GM12875 (cell line): Measurements from ENCODE around the gene RABL3.
"Not testable (repeated sequence)": the region's sequence is repeated elsewhere in the genome, so short reads cannot be mapped to it uniquely, and the experiment has no call there.

ENCODE experiments used
- H3K4me3 ChIP-seq: one replicate; pipeline ENCODE4 v1.5.1; 2011; ENCODE audit warnings: low read depth, low read length, control low read depth
- CTCF ChIP-seq: IDR thresholded peaks from 2 replicates; pipeline ENCODE4 v1.5.1; 2011; ENCODE audit warnings: low read depth, mild to moderate bottlenecking, control low read depth, inconsistent platforms, low read length, moderate library complexity, borderline replicate concordance; ENCODE audit not compliant: insufficient read depth

The RABL3 gene

GRCh38 chr3:120730576-120731542, 11.5 kb downstream of the RABL3 start:
- H3K4me3 ChIP-seq: no peak overlapping the region
- TF ChIP-seq CTCF: no peak

GRCh38 chr3:120726791-120727190, 15.5 kb downstream of the RABL3 start:
- H3K4me3 ChIP-seq: no peak overlapping the region
- no peak for TF ChIP-seq CTCF

GRCh38 chr3:120719167-120719834, 23.0 kb downstream of the RABL3 start:
- H3K4me3 ChIP-seq: not testable (repeated sequence)

- no peak for TF ChIP-seq CTCF
- no peak overlapping the region for H3K4me3 ChIP-seq
Measured at GRCh38 chr3:120713262-120713661, 29.1 kb downstream of the RABL3 start.

GRCh38 chr3:120710369-120710768, 31.9 kb downstream of the RABL3 start:
- TF ChIP-seq CTCF: no peak
- H3K4me3 ChIP-seq: no peak overlapping the region

- H3K4me3 ChIP-seq: no peak overlapping the region
- no peak for TF ChIP-seq CTCF
Measured at GRCh38 chr3:120708408-120708807, 33.9 kb downstream of the RABL3 start.

GRCh38 chr3:120706950-120707349, 35.4 kb downstream of the RABL3 start:
- no peak overlapping the region for H3K4me3 ChIP-seq
- TF ChIP-seq CTCF: no peak
